Measurements from ENCODE around the gene GOLGA6A.

The GOLGA6A gene

DNA sequence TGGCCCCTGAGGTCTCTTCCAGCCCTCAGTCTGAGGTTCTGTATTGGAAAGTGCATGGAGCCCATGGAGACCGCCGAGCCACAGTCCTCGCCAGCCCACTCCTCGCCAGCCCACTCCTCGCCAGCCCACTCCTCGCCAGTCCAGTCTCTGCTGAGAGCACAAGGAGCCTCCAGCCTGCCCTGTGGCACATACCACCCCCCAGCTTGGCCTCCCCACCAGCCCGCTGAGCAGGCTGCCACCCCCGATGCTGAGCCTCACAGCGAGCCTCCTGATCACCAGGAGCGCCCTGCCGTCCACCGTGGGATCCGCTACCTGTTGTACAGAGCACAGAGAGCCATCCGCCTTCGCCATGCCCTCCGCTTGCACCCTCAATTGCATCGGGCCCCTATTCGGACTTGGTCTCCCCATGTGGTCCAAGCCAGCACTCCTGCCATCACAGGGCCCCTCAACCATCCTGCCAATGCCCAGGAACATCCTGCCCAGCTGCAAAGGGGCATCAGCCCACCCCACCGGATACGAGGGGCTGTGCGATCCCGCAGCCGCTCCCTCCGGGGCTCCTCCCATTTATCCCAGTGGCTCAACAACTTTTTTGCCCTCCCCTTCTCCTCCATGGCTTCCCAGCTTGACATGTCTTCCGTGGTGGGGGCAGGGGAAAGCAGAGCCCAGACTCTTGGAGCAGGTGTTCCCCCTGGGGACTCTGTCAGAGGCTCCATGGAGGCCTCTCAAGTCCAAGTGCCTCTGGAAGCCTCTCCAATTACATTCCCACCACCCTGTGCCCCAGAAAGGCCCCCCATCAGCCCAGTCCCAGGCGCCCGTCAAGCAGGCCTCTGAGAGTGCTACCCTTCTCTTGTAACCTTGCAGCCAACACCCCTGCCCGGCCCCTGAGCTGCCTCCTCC, 47.0 kb downstream of the GOLGA6A start:
- no peak for DNase-seq

DNA sequence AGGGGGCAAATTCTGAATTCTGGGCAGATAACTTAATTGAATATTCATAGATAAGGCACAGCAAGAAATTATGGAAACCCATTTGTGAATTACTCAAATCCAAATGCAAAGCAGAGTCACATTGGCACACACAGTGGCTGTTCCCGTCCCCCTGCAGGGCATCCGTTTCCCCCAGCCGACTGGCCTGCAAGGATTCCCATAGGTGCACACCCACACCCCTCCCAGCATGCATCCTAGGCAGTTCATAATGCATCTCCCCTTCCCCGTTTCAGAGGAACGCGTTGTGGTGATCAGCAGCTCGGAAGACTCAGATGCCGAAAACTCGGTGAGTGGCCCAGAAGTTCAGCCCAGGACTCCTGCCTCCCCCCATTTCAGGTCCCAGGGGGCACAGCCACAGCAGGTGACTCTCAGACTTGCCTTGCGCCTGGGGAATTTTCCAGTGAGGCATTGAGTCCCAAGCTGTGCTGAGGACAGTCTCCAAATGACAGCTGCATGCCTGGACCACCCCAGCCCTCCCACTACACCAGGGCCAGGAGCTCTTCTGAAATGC, 48.1 kb downstream of the GOLGA6A start:
- DNase-seq, result no peak

DNA sequence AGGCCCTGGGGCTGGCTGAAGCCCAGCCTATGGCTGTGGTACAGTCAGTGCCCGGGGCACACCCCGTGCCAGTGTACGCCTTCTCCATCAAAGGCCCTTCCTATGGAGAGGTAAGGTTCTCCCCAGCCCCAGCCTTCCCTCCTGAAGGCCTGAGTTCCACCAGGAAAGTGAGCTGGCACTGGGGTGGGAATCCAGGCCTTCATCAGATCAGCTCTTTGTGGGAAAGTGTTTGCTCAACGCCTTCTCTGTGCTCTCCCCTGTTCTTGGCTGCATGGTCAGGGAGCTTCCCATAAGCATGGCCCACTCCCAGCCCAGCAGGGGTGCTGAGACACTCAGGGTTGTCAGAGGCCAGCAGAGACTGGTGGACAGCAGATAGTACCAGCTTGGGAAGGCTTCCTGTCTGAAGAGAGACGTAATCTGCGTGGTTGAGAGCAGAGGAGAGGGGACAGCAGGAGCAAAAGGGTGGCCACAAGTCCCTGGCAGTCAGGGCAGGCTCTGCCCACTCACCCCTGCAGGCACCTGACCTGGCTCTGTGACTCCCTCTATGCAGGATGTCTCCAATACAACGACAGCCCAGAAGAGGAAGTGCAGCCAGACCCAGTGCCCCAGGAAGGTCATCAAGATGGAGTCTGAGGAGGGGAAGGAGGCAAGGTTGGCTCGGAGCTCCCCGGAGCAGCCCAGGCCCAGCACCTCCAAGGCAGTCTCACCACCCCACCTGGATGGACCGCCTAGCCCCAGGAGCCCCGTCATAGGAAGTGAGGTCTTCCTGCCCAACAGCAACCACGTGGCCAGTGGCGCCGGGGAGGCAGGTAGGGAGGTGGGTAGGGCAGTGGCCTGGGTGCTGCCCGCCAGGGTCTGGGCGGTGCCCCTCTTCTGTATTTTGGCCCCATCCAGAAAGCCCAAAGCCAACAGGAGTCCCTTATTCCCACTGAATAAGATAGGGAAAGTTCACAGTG, 49.5 kb downstream of the GOLGA6A start:
- DNase-seq, result no peak

DNA sequence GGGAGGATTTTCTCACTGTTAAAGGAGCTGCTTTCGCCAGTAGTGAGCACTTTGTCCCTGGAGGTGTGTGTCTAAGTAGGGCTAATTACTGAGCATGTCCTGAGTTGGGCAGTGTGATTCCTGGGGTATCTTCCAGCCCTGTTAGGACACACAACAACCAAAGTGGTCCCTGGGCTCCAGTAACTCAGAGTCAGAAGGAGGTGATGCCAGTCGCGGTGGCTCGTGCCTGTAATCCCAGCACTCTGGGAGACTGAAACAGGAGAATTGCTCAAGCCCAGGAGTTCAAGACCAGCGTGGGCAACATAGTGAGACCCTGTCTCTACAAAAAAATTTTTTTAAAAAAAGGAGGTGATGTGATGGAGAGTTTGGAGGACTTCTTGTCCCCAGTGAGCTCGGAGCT, 50.3 kb downstream of the GOLGA6A start:
- no peak for DNase-seq

DNA sequence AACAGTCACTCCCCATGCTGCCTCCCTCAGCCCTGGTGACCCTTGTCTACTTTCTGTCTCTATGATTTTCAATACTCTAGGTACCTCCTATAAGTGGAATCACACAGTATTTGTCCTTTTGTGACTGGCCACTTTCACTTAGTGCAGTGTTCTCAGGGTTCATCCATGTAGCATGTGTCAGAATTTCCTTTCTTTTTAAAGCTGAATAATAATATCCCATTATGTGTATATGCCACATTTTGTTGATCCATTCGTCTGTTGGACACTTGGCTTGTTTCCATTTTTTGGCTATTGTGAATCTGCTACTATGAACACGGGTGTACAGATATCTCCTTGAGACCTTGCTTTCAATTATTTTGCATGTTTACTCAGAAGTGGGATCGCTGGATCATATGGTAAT, 53.7 kb downstream of the GOLGA6A start:
- no peak for DNase-seq

DNA sequence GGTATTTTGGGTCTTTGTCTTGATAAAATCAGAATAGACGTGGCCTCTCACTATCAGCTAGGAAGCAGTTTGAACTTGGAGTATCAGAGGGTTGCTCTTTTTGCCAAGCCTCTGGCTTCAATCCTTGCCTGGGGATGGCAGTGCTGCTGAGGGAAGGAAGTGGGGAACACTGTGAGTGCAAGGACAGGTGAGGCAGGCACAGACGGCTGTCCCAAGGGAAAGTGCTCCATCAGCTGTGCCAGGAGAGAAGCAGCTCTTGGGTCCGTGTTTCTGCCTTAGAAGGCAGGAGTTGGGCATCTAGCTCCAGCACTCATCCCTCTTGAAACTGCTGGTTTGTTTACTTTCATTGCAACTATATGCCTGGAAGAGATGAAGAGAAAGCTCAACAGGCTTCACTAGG, 54.7 kb downstream of the GOLGA6A start:
- DNase-seq, result no peak

DNA sequence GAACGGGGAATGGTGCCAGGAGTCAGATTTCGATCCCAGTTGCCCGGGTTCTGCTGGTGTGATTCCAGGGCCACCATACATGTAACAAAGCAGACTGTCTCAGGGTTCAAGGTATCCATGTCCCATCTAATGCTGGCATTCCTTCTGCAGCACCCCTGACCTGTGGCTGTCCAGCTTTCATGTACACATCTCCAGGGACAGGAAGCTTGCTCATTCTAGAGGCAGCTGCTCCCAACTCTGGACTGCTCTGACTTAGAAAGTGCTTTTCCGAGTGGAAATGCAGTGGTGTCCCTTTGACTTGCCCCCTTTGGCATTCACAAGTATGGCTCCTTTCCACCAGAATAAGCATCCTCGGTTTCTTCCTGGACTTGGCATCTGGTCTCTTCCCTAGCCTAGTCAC, 56.9 kb downstream of the GOLGA6A start:
- DNase-seq, result no peak

DNA sequence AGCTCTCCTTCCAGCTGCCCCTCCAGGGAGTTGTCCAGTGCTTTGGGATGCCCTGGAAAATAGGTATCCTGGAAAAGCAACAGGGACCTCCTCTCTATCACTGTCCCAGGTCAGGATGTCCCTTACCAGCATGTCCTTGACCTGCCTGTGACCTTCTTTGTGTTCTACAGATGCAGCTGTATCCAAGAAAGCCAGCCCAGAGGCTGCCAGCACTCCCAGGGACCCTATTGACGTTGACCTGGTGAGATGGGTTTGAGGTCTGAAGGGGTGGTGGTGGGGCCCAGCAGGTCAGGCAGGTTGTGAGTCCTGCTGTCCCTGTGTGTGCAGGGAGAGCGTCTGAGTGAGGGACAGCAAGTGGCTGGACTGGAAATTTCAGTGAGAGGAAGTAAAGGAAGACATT, 57.7 kb downstream of the GOLGA6A start:
- no peak for DNase-seq

DNA sequence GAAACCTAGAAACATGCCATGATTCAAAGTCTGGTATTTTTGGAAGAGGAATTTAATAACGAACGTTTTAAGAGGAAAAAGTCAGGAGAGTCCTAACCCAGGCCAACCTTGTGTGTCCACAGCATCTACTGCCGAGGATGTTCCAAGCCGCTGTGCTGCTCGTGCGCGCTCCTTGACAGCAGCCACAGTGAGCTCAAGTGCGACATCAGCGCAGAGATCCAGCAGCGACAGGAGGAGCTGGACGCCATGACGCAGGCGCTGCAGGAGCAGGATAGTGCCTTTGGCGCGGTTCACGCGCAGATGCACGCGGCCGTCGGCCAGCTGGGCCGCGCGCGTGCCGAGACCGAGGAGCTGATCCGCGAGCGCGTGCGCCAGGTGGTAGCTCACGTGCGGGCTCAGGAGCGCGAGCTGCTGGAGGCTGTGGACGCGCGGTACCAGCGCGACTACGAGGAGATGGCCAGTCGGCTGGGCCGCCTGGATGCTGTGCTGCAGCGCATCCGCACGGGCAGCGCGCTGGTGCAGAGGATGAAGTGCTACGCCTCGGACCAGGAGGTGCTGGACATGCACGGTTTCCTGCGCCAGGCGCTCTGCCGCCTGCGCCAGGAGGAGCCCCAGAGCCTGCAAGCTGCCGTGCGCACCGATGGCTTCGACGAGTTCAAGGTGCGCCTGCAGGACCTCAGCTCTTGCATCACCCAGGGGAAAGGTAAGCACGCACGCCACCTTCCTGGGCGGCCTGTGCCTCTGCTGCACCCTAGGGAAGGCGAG, 59.5 kb downstream of the GOLGA6A start:
- no peak for DNase-seq
